ENCODE measurements around the gene EPHB2.

DNA sequence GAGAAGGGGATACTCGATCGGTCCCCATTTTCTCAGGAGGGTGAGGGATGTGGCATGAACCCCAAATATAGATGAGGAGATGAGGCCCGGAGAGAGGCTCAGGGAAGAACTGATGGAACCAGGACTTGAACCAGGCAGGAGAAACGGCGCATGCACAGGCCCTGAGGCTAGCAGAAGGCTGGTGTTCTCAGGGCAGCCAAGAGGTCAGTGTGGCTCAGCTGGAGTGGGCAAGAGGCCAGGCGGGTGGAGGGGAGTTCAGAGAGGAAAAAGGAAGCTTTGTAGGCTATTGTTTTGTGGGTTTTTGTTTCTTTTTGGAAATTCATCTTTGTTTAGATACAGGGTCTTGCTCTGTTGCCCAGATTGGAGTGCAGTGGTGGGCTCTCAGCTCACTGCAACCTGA is 140.0 kb downstream of the EPHB2 start:
- TF ChIP-seq, protein P1, sequence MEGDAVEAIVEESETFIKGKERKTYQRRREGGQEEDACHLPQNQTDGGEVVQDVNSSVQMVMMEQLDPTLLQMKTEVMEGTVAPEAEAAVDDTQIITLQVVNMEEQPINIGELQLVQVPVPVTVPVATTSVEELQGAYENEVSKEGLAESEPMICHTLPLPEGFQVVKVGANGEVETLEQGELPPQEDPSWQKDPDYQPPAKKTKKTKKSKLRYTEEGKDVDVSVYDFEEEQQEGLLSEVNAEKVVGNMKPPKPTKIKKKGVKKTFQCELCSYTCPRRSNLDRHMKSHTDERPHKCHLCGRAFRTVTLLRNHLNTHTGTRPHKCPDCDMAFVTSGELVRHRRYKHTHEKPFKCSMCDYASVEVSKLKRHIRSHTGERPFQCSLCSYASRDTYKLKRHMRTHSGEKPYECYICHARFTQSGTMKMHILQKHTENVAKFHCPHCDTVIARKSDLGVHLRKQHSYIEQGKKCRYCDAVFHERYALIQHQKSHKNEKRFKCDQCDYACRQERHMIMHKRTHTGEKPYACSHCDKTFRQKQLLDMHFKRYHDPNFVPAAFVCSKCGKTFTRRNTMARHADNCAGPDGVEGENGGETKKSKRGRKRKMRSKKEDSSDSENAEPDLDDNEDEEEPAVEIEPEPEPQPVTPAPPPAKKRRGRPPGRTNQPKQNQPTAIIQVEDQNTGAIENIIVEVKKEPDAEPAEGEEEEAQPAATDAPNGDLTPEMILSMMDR (IDR thresholded peaks at IDR 0.05) = no peak
- TF ChIP-seq POLR2A (IDR thresholded peaks at IDR 0.05) = no peak

All from testis (tissue), 2 donors.